ENCODE results near the gene LIMK2. TPM values are rescaled to one million over a fixed set of nuclear protein-coding genes. Genes with fewer than 3 reads are reported as not detected.

The LIMK2 gene
- total RNA-seq, 4 donors from 2014 or later, result 103 to 229 (median 188) TPM

DNA sequence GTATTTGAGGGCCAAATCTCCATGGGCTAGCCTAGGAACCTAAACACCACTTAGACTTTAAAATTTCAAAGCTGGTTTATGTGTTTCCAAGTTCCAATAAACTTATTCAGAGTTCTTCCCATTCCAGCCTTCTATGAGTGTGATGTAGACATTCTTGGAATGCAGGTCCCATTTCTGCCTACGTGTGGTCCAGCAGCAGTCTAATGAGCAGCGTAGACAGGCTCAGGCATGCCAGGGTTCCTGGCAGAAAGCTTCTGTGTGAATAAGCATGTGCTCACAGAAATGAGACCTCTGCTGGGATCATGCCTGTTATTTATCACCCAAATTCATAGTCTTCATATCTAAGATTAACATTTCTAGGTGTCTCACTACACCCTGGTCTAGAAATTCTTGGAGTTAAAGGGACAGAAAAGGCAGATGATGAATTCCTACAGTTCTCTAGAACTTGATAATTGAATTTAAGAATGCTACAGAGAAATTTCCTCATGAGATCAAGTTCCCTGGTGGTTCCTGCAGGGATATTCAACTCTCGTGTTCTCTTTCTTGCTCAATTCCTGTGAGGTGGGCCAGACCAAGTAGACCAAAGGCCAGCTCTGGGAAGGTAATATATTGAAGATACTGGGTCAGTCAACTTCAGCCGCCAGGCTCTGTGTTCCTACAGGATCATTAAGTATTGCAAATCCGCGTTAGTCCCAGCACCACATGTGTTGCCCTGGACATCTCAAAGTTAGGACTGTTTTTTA, 34.5 kb upstream of the LIMK2 start:
- H3K27me3 ChIP-seq, result no peaks in the 10 kb centered on the region
- no peaks in the 10 kb centered on the region for H3K9me3 ChIP-seq
- 67% methylated on average over 6 of the region's 6 CpGs for WGBS
- H3K4me3 ChIP-seq, result no peak overlapping the region
- peak overlapping the region; percentile 56 for H3K27ac ChIP-seq
- DNase-seq (ENCODE audit: low spot score in 2 of 2), result no peak
- no peak for TF ChIP-seq POLR2AphosphoS5 (IDR thresholded peaks at IDR 0.05)
- no peak for TF ChIP-seq POLR2A (IDR thresholded peaks at IDR 0.05)
- no peak for TF ChIP-seq EP300 (IDR thresholded peaks at IDR 0.05)
- TF ChIP-seq, protein P1, sequence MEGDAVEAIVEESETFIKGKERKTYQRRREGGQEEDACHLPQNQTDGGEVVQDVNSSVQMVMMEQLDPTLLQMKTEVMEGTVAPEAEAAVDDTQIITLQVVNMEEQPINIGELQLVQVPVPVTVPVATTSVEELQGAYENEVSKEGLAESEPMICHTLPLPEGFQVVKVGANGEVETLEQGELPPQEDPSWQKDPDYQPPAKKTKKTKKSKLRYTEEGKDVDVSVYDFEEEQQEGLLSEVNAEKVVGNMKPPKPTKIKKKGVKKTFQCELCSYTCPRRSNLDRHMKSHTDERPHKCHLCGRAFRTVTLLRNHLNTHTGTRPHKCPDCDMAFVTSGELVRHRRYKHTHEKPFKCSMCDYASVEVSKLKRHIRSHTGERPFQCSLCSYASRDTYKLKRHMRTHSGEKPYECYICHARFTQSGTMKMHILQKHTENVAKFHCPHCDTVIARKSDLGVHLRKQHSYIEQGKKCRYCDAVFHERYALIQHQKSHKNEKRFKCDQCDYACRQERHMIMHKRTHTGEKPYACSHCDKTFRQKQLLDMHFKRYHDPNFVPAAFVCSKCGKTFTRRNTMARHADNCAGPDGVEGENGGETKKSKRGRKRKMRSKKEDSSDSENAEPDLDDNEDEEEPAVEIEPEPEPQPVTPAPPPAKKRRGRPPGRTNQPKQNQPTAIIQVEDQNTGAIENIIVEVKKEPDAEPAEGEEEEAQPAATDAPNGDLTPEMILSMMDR (IDR thresholded peaks at IDR 0.05), result no peak
- H3K36me3 ChIP-seq, result no peaks in the 10 kb centered on the region
- peaks cover 35% of the 10 kb centered on the region for H3K4me1 ChIP-seq

DNA sequence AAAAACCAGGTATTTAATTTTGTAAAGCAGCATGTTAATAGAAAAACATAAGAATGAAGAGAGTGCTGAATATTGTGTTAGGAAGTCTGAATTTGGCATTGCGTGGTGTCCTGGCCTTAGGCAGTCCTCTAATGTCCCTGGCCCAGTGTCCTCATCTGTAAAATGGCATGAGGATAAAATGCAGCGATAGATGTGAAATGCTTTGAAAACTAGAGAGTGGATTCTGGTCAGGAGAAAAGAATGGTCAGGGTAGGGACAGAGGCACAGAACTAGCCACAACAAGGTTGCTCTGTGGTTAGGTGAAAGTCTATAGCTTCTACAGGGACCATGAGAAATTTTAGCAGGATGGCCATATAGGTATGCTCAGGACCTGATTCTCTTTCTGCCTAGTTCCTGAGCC, 33.2 kb upstream of the LIMK2 start:
- H3K27me3 ChIP-seq, result no peaks in the 10 kb centered on the region
- DNase-seq (ENCODE audit: low spot score in 2 of 2), result no peak
- H3K27ac ChIP-seq, result no peak overlapping the region
- TF ChIP-seq, protein P1 (IDR thresholded peaks at IDR 0.05), result no peak
- TF ChIP-seq EP300 (IDR thresholded peaks at IDR 0.05) (no peak), POLR2AphosphoS5 (IDR thresholded peaks at IDR 0.05) (no peak), POLR2A (IDR thresholded peaks at IDR 0.05) (no peak)
- no peaks in the 10 kb centered on the region for H3K9me3 ChIP-seq
- no peak overlapping the region for H3K4me3 ChIP-seq
- 83% methylated on average over 2 of the region's 2 CpGs for WGBS
- peaks cover 35% of the 10 kb centered on the region for H3K4me1 ChIP-seq
- peaks cover 3% of the 10 kb centered on the region for H3K36me3 ChIP-seq

DNA sequence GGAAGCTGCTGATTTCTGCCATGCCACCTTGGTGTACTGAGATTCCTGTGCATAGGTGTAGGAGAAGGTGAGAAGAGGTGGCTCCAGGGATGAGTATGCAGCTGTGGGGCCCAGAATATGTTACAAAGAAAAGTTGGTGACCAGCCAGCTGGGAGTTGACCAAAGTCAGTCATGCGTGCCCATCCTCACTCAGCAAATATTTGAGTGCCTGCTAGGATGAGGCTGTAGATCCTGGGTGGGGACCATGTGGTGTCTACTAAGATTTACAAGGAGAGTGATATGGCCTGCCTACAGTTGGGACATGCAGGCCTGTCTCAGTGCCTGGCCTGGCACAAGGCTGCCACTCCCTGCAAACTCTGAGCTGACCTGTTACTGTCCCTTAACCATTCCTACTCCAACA, 32.8 kb upstream of the LIMK2 start:
- WGBS, result 23% methylated on average over 1 of the region's 1 CpG
- no peaks in the 10 kb centered on the region for H3K9me3 ChIP-seq
- DNase-seq (ENCODE audit: low spot score in 2 of 2), result peak; percentile 66 to 82
- H3K27me3 ChIP-seq, result no peaks in the 10 kb centered on the region
- peaks cover 3% of the 10 kb centered on the region for H3K36me3 ChIP-seq
- H3K27ac ChIP-seq, result peak overlapping the region; percentile 36
- H3K4me1 ChIP-seq, result peaks cover 35% of the 10 kb centered on the region
- TF ChIP-seq, protein P1 (IDR thresholded peaks at IDR 0.05), result no peak
- TF ChIP-seq EP300 (IDR thresholded peaks at IDR 0.05), result no peak
- TF ChIP-seq POLR2A (IDR thresholded peaks at IDR 0.05), result no peak
- TF ChIP-seq POLR2AphosphoS5 (IDR thresholded peaks at IDR 0.05), result no peak
- H3K4me3 ChIP-seq, result no peak overlapping the region

- H3K9me3 ChIP-seq, result no peaks in the 10 kb centered on the region
- TF ChIP-seq, protein P1 (IDR thresholded peaks at IDR 0.05), result no peak
- TF ChIP-seq POLR2AphosphoS5 (IDR thresholded peaks at IDR 0.05) (no peak), POLR2A (IDR thresholded peaks at IDR 0.05) (no peak), EP300 (IDR thresholded peaks at IDR 0.05) (no peak)
- no peaks in the 10 kb centered on the region for H3K27me3 ChIP-seq
- no peak overlapping the region for H3K27ac ChIP-seq
- H3K4me3 ChIP-seq, result no peak overlapping the region
- peaks cover 12% of the 10 kb centered on the region for H3K4me1 ChIP-seq
- no peak for DNase-seq (ENCODE audit: low spot score in 2 of 2)
- 97% methylated on average over 5 of the region's 30 CpGs for WGBS
- H3K36me3 ChIP-seq, result peaks cover 15% of the 10 kb centered on the region
Measured at GRCh38 chr22:31184015-31184414, 28.1 kb upstream of the LIMK2 start.

DNA sequence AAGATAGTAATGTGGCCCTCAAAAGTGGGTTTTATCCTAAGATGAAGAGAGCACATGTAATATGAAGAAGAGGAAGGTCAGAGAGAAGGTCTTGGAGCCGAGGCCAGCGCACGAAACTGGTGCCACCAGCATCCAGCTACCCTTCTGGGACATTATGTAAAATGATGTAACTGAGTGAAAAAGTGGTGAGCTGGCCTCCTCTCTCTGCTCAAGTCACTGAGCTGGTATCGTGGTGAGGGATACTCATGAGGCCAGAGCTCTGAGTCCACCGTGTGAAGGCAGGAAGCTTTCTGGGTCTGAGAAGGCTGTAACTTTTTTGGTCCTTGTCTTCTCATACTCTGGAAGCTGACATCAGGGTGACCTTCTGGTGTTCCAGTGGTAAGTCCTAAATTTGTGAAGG, 27.0 kb upstream of the LIMK2 start:
- Histone ChIP-seq H3K9me3 (no peaks in the 10 kb centered on the region), H3K4me3 (no peak overlapping the region), H3K27ac (no peak overlapping the region), H3K4me1 (peaks cover 1% of the 10 kb centered on the region), H3K36me3 (peaks cover 23% of the 10 kb centered on the region), H3K27me3 (no peaks in the 10 kb centered on the region)
- WGBS, result 97% methylated on average over 5 of the region's 5 CpGs
- TF ChIP-seq POLR2AphosphoS5 (IDR thresholded peaks at IDR 0.05) (no peak), EP300 (IDR thresholded peaks at IDR 0.05) (no peak), POLR2A (IDR thresholded peaks at IDR 0.05) (no peak)
- TF ChIP-seq, protein P1 (IDR thresholded peaks at IDR 0.05), result no peak
- no peak for DNase-seq (ENCODE audit: low spot score in 2 of 2)

All from suprapubic skin (tissue), 4 donors.